GM06990 (cell line): Measurements from ENCODE around the gene FKBP1A.
"Not testable (repeated sequence)": the region's sequence is repeated elsewhere in the genome, so short reads cannot be mapped to it uniquely, and the experiment has no call there.

Experiments
- DNase-seq: peaks from one replicate; pipeline ENCODE4 v3.0.0-alpha.2; 2011; ENCODE audit not compliant: insufficient read length; ENCODE audit errors: extremely low read depth
- H3K27me3 ChIP-seq: replicated peaks from 2 replicates; pipeline ENCODE4 v1.6.0; 2011; ENCODE audit warnings: low read length; ENCODE audit not compliant: control insufficient read depth, insufficient read depth
- H3K36me3 ChIP-seq: 2 replicates; pipeline ENCODE4 v1.5.1; 2011; ENCODE audit warnings: low read length; ENCODE audit not compliant: control insufficient read depth, insufficient read depth
- H3K4me3 ChIP-seq: replicated peaks from 2 replicates; pipeline ENCODE4 v1.5.1; 2011; ENCODE audit warnings: low read depth, mild to moderate bottlenecking, control low read depth, low read length
- CTCF ChIP-seq: IDR thresholded peaks from 2 replicates; pipeline ENCODE4 v1.5.1; 2011; ENCODE audit warnings: low read length, control low read depth, mild to moderate bottlenecking, inconsistent platforms; ENCODE audit not compliant: insufficient read depth, poor library complexity, severe bottlenecking

The FKBP1A gene

GRCh38 chr20:1401451-1401907 lies 8.6 kb upstream of the FKBP1A start:
- no peak for TF ChIP-seq CTCF
- no peak for DNase-seq
- no peaks in the 10 kb centered on the region for H3K36me3 ChIP-seq
- no peak overlapping the region for H3K4me3 ChIP-seq
- no peaks in the 10 kb centered on the region for H3K27me3 ChIP-seq

GRCh38 chr20:1399678-1400366 lies 7.0 kb upstream of the FKBP1A start:
- H3K36me3 ChIP-seq, H3K4me3 ChIP-seq, H3K27me3 ChIP-seq, DNase-seq: not testable (repeated sequence)

GRCh38 chr20:1398185-1398584 lies 5.3 kb upstream of the FKBP1A start:
- not testable (repeated sequence) for H3K36me3 ChIP-seq, H3K27me3 ChIP-seq, DNase-seq, H3K4me3 ChIP-seq

GRCh38 chr20:1397710-1398109 lies 4.9 kb upstream of the FKBP1A start:
- Histone ChIP-seq H3K36me3 (no peaks in the 10 kb centered on the region), H3K4me3 (no peak overlapping the region), H3K27me3 (no peaks in the 10 kb centered on the region)
- no peak for DNase-seq
- peak; percentile 20 for TF ChIP-seq CTCF

GRCh38 chr20:1396702-1397101 lies 3.8 kb upstream of the FKBP1A start:
- TF ChIP-seq CTCF: no peak
- no peaks in the 10 kb centered on the region for H3K27me3 ChIP-seq
- no peaks in the 10 kb centered on the region for H3K36me3 ChIP-seq
- no peak overlapping the region for H3K4me3 ChIP-seq
- DNase-seq: no peak

GRCh38 chr20:1396264-1396663 lies 3.4 kb upstream of the FKBP1A start:
- Histone ChIP-seq H3K4me3 (no peak overlapping the region), H3K36me3 (no peaks in the 10 kb centered on the region), H3K27me3 (no peaks in the 10 kb centered on the region)
- TF ChIP-seq CTCF: no peak
- no peak for DNase-seq

DNA sequence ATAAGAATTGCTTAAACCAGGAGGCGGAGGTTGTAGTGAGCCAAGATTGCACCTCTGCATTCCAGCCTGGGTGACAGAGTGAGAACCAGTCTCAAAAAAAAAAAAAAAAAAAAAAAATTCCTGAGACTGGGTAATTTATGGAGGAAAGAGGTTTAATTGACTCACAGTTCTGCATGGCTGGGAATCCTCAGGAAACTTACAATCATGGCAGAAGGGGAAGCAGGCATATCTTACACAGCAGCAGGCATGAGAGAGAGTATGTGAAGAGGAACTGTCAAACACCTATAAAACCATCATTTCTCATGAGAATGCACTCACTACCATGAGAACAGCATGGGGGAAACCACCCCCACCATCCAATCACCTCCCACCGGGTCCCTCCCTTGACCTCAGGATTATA lies 1.8 kb upstream of the FKBP1A start:
- no peak for TF ChIP-seq CTCF

More for the DNA sequence above, 1.8 kb upstream of the FKBP1A start:
- H3K4me3 ChIP-seq: no peak overlapping the region
- no peak for DNase-seq
- peaks cover 6% of the 10 kb centered on the region for H3K36me3 ChIP-seq
- no peaks in the 10 kb centered on the region for H3K27me3 ChIP-seq
